Ovary (tissue), 9 donors: ENCODE data around the gene POLR3GL. TPM values are rescaled to one million over a fixed set of nuclear protein-coding genes. Genes with fewer than 3 reads are reported as not detected.

Experiments used
- DNase-seq, 5 donors: peaks; one replicate each; pipeline ENCODE4 v3.0.0-alpha.2; 2019 to 2020
- H3K27ac ChIP-seq, 2 donors: fragments of 200-600 bp; one replicate each; pipeline versions ENCODE4 v1.5.1 to v1.8.0; 2019 to 2022
- H3K27me3 ChIP-seq: fragments of 200-600 bp; one replicate; pipeline ENCODE4 v1.8.0; 2022
- H3K36me3 ChIP-seq: fragments of 200-600 bp; sonication (generic); one replicate; pipeline ENCODE4 v1.5.1; 2019
- H3K4me1 ChIP-seq: one replicate; pipeline ENCODE4 v1.8.1; 2013; ENCODE audit warnings: mild to moderate bottlenecking, moderate library complexity; ENCODE audit not compliant: insufficient read depth
- H3K4me3 ChIP-seq: fragments of 200-600 bp; sonication (generic); one replicate; pipeline ENCODE4 v1.5.1; 2017
- H3K9me3 ChIP-seq, 2 donors: fragments of 200-600 bp in 1 of 2; sonication (generic) in 1 of 2; one replicate each; pipeline versions ENCODE4 v1.5.1 to v1.8.1; 2013 to 2019; ENCODE audit warnings: mild to moderate bottlenecking in 1 of 2, moderate library complexity in 1 of 2
- EP300 ChIP-seq: sonication (generic); formaldehyde crosslinking; IDR thresholded peaks from one replicate; pipeline ENCODE4 v1.6.1; 2017; ENCODE audit warnings: antibody characterized with exemption
- POLR2A ChIP-seq: fragments of 450-650 bp; IDR thresholded peaks from one replicate; pipeline ENCODE4 v1.6.1; 2017; ENCODE audit warnings: antibody characterized with exemption, mild to moderate bottlenecking, moderate library complexity
- WGBS, 3 donors: extraction: QIAGEN DNeasy Blood & Tissue Kit in 1 of 3; methylation state at CpG; one replicate each; pipeline versions ENCODE4 v1.1.5 to v1.1.7; 2013 to 2017; 5-methylcytosine and 5-hydroxymethylcytosine counted together
- intact Hi-C, 4 donors: fragments of 100-400 bp; cut with DNase I; formaldehyde crosslinking; loops; one replicate each; pipeline versions ENCODE4 v1.11.0 to v1.15.1; 2022 to 2023
- polyA plus RNA-seq, 2 donors: library from polyadenylated mRNA; stranded (reverse); fragments of 200-250 nt in 1 of 2; fragments of 350-450 nt in 1 of 2; fragmentation: Illumina TruSeq in 1 of 2; extraction: RNeasy Lipid Tissue Mini Kit (QIAGEN cat#74804) in 1 of 2; gene quantifications; one replicate each; pipeline ENCODE4 v1.2.3, GENCODE V29; 2013 to 2014
- total RNA-seq, 7 donors: library from RNA; depleted of rRNA in 2 of 7; stranded (reverse); fragments of >200 nt in 2 of 7; fragmentation: NEBNext Ultra II Directional in 3 of 7; extraction: Animal tissue kit (Norgen Biotek cat#: 25700) in 3 of 7; gene quantifications; one replicate each; pipeline versions ENCODE4 v1.1.0 to v1.2.4, GENCODE V29; 2016 to 2023
- TF ChIP-seq, protein P1 (sequence below), 3 donors: fragments of 450-650 bp in 2 of 3; fragments of 200-600 bp in 1 of 3; IDR thresholded peaks; one replicate each; pipeline versions ENCODE4 v1.5.1 to v1.8.0; 2016 to 2022; ENCODE audit warnings: antibody characterized with exemption in 3 of 3, mild to moderate bottlenecking in 1 of 3
- donor health status: DM: no; HTN: no; CAD: no; lungs with moderate emphysema.
- donor health status: DM: no; HTN: no; CAD: no.
- donor health status: Bipolar disorder and iron deficiency.
- donor health status: DM: yes; HTN: yes; CAD: no.
- donor health status: DM: no; HTN: no; CAD: no.
- donor health status: DM: yes; HTN: yes; CAD: no.

POLR3GL gene
- total and polyA plus RNA-seq, 9 donors: 16.7 to 51.4 (median 26.9) TPM

DNA sequence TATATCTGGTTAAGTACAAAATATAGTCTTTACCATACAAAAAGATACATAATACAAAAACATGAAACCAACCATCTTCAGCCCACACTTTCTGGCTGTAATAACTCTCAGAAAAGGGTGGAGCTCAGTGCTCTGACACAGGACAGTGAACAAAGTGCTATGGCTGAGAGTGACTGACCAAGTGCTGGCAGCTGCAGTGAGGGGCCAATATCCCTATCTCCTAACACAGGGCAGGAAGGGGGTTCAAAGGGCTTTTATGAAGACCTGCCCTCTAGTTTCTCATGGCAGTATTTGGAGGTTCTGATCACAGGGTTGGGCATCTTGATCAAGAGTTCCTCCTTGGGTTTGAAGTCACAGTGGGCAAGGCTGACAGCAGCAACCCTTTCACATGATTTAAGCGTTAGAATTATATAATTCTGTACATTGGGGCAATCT is 28.0 kb downstream of the POLR3GL start:
- intact Hi-C loops: no loop called here
- no peaks in the 10 kb centered on the region for H3K27me3 ChIP-seq
- H3K9me3 ChIP-seq: no peaks in the 10 kb centered on the region
- peaks cover 8% of the 10 kb centered on the region for H3K4me1 ChIP-seq
- peak overlapping the region; percentile 83 for H3K4me3 ChIP-seq
- peak in 1 of 5 donors; percentile 14 for DNase-seq
- TF ChIP-seq POLR2A (no peak), EP300 (no peak)
- TF ChIP-seq, protein P1, sequence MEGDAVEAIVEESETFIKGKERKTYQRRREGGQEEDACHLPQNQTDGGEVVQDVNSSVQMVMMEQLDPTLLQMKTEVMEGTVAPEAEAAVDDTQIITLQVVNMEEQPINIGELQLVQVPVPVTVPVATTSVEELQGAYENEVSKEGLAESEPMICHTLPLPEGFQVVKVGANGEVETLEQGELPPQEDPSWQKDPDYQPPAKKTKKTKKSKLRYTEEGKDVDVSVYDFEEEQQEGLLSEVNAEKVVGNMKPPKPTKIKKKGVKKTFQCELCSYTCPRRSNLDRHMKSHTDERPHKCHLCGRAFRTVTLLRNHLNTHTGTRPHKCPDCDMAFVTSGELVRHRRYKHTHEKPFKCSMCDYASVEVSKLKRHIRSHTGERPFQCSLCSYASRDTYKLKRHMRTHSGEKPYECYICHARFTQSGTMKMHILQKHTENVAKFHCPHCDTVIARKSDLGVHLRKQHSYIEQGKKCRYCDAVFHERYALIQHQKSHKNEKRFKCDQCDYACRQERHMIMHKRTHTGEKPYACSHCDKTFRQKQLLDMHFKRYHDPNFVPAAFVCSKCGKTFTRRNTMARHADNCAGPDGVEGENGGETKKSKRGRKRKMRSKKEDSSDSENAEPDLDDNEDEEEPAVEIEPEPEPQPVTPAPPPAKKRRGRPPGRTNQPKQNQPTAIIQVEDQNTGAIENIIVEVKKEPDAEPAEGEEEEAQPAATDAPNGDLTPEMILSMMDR (IDR thresholded peaks at IDR 0.05): no peak
- peaks cover 4% of the 10 kb centered on the region for H3K36me3 ChIP-seq
- 81 to 90% (median 84%) methylated on average over 1 of the region's 1 CpG for WGBS, 3 donors
- no peak overlapping the region for H3K27ac ChIP-seq

DNA sequence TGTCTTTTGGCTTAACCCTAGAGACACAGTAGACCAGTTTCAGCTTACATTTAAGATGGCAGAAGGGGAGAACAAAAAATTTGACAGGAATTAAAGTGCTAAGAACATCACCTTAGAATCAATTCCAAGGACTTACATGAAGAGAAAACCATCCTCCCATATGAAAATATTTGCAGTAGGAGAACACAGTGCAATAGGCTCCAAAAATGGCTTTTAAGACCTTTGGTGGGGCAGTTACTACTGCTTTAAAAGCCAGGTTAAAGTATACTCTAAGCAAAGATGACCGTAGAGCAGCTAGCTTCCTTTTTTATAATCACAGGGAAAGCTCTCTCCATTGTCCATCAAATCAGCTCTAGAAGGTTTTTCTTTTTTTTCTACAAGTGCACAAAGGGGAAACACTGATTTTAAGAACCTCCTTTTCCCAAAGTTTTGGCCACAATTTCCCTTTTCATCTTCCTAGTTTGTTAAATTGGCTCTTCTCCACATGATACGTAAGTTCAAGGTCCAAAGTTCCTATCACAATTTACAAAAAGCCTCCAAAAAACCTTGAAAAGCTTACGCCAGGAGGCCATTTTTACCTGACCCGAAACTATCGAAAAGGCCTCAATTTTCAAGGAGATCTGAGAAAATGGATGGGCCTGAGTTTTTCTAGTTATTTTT is 28.6 kb downstream of the POLR3GL start:
- Histone ChIP-seq H3K9me3 (no peaks in the 10 kb centered on the region), H3K4me1 (peaks cover 8% of the 10 kb centered on the region), H3K36me3 (peaks cover 4% of the 10 kb centered on the region), H3K4me3 (peak overlapping the region; percentile 83), H3K27me3 (no peaks in the 10 kb centered on the region), H3K27ac (peak overlapping the region in 1 of 2 donors; percentile 12)
- DNase-seq: no peak
- TF ChIP-seq POLR2A (no peak), EP300 (no peak)
- TF ChIP-seq, protein P1 (IDR thresholded peaks at IDR 0.05): no peak
- intact Hi-C loops: no loop called here
- 67 to 75% (median 69%) methylated on average over 5 of the region's 5 CpGs for WGBS, 3 donors

DNA sequence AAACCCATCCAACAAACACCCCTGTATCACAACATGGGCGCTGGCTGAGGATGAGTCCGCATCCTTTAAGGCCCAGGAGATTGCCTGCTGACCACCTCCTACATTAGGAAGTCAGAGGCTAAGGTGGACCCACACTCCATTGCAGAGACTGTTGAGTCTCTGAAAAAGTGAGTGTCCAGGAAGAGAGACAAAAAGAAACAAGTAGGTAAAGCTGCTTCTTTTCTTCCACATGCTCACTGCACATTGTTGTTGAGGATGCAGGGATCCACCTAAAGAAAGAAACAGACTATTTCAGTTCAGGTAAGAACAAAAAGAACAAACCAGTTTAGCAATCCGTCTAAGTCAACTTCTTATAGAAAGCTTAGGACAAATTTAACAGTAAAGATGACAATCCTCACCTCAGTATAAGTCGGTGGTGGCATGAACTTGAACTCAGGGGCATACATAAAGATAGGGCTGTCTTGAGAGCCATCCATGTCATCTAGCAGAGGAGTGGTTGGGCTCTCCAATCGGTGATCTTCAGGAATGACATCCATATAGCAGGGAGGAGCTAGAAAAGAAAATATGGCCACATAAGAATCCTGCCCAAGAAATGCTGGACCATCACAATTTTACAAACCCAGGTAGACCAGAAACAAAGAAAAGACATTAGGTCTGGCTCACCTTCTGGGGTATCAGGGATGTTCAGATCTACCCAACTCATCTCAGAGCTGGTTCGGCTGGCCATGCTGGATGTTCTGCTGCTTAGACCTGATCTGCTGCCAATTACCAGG is 29.3 kb downstream of the POLR3GL start:
- DNase-seq: no peak
- Histone ChIP-seq H3K4me3 (peak overlapping the region; percentile 83), H3K4me1 (peaks cover 10% of the 10 kb centered on the region), H3K36me3 (peaks cover 4% of the 10 kb centered on the region), H3K27me3 (no peaks in the 10 kb centered on the region), H3K27ac (no peak overlapping the region), H3K9me3 (no peaks in the 10 kb centered on the region)
- no peak for TF ChIP-seq POLR2A
- TF ChIP-seq, protein P1 (IDR thresholded peaks at IDR 0.05): no peak
- no peak for TF ChIP-seq EP300
- 62 to 65% (median 62%) methylated on average over 6 of the region's 6 CpGs for WGBS, 3 donors
- intact Hi-C loops: no loop called here

DNA sequence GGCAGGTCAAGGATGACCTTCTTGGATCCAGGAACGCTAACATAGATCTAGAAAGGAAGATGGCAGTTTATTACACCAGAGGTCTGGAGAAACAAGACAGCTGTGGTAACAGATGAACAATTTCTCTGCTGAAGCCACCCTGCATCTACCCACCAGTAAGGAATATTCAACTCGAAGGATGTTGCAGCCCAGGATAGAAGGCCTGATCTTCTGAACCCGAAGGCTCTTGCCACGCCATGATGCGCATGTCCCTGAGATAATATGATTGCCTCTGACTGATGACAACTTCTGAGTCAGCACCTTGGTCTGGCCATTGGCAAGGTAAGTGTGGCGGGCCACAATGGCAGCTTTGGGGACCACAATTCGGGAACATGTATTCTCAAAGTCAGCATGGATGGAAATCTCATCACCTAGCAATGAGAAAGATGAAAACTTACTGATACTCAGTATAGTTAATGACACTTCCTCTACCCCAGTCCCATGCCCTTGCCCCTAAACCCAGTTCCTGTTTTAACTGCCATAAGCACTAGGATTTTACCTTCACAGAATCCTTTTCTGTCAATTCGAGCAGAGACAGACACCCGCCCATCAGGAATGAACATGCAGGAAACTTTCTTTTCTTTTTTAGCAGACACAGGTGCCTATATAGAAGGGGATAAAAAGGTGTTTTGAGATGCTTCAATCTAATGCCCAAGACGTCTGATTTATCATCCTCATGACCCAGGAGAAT is 30.1 kb downstream of the POLR3GL start:
- DNase-seq: peak in 1 of 5 donors; percentile 33
- H3K27ac ChIP-seq: peak overlapping the region; percentile 39 to 60
- no peaks in the 10 kb centered on the region for H3K9me3 ChIP-seq
- intact Hi-C loops: no loop called here
- WGBS, 3 donors: 49 to 64% (median 59%) methylated on average over 10 of the region's 10 CpGs
- no peaks in the 10 kb centered on the region for H3K27me3 ChIP-seq
- H3K36me3 ChIP-seq: peaks cover 4% of the 10 kb centered on the region
- H3K4me1 ChIP-seq: peaks cover 12% of the 10 kb centered on the region
- peak overlapping the region; percentile 83 for H3K4me3 ChIP-seq
- TF ChIP-seq POLR2A (no peak), EP300 (no peak)
- TF ChIP-seq, protein P1 (IDR thresholded peaks at IDR 0.05): no peak
